AG04449 (cell line): ENCODE data around the gene GPC2.

Experiments
- CTCF ChIA-PET: fragments of 350-600 bp; formaldehyde crosslinking; extraction: SDS; loops from one replicate; lab custom pipeline; 2021; ENCODE audit warnings: antibody characterized with exemption; lab: Yijun Ruan, JAX
- POLR2A ChIA-PET: fragments of 400-600, 350-600 bp; formaldehyde crosslinking; extraction: SDS; loops from one replicate; lab custom pipeline; 2020; ENCODE audit warnings: antibody characterized with exemption, inconsistent platforms; lab: Yijun Ruan, JAX
- DNase-seq: peaks from one replicate; pipeline ENCODE4 v3.0.0-alpha.2; 2010; ENCODE audit warnings: low read depth, low spot score
- H3K4me3 ChIP-seq: 2 replicates; pipeline ENCODE4 v1.5.1; 2011; ENCODE audit warnings: low read depth, mild to moderate bottlenecking, control low read depth, low read length
- TF ChIP-seq, protein P1 (sequence below): IDR thresholded peaks from one replicate; pipeline ENCODE4 v1.5.1; 2011; ENCODE audit warnings: mild to moderate bottlenecking, moderate library complexity, low read length, control low read depth, inconsistent platforms; ENCODE audit not compliant: insufficient read depth; ENCODE audit errors: missing control alignments

Gene GPC2

DNA sequence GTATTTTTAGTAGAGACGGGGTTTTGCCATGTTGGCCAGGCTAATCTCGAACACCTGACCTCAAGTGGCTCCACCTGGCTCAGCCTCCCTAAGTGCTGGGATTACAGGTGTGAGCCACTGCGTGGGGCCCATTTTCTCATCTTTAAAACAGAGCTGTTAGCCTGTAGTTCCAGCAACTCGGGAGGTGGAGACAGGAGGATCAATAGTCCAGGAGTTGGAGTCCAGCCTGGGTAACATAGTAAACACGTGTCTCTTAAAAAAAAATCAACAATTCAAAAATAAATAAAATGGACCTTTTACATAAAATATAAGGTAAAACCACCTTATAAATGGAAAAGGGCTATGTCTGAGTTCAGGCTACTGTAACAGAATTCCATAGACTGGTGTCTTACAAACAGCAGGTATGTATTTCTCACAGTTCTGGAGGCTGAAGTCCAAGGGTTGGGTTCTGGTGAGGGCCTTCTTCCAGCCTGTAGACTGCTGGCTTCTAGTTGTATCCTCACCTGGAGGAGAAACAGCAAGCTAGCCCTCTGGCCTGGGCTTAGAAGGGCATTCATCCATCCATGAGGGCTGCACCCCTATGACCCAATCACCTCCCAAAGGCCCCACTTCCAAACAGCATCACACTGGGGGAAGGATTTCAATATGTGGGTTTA, 35.6 kb upstream of the GPC2 start:
- ChIA-PET CTCF (interaction anchor here (17.7 kb wide), 1 partner anchor 79 kb away, joined by 298 read pairs; no protein-coding TSS in a partner anchor), POLR2A (no interaction called here)
- no peak for DNase-seq
- no peak overlapping the region for H3K4me3 ChIP-seq
- TF ChIP-seq, protein P1, sequence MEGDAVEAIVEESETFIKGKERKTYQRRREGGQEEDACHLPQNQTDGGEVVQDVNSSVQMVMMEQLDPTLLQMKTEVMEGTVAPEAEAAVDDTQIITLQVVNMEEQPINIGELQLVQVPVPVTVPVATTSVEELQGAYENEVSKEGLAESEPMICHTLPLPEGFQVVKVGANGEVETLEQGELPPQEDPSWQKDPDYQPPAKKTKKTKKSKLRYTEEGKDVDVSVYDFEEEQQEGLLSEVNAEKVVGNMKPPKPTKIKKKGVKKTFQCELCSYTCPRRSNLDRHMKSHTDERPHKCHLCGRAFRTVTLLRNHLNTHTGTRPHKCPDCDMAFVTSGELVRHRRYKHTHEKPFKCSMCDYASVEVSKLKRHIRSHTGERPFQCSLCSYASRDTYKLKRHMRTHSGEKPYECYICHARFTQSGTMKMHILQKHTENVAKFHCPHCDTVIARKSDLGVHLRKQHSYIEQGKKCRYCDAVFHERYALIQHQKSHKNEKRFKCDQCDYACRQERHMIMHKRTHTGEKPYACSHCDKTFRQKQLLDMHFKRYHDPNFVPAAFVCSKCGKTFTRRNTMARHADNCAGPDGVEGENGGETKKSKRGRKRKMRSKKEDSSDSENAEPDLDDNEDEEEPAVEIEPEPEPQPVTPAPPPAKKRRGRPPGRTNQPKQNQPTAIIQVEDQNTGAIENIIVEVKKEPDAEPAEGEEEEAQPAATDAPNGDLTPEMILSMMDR = no peak

DNA sequence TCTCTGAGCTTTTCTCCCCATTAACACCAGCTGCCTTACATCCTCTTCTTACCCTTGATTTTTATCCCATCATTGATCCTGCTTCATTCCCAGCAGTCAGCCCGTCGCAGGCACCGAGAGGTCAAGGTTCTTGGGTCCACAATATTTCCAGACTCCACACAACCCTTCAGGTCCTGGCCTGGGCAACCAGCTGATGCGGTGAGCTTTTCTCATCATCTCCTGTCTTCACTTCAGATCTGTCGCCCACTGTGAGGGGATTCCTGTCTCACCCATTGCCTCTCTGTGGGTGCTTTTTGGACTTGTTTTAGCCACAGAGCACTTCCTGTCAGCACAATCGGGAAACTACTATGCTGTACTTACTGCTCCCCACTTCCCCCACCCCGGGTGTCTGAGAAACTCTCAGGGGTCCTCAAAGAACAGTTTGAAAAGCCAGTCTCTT, 34.2 kb upstream of the GPC2 start:
- POLR2A ChIA-PET = no interaction called here
- CTCF ChIA-PET = interaction anchor here (0.8 to 17.7 kb wide), 4 partner anchors 18 to 78 kb away, joined by 3 to 298 read pairs (median 4); no protein-coding TSS in a partner anchor
- DNase-seq = no peak

DNA sequence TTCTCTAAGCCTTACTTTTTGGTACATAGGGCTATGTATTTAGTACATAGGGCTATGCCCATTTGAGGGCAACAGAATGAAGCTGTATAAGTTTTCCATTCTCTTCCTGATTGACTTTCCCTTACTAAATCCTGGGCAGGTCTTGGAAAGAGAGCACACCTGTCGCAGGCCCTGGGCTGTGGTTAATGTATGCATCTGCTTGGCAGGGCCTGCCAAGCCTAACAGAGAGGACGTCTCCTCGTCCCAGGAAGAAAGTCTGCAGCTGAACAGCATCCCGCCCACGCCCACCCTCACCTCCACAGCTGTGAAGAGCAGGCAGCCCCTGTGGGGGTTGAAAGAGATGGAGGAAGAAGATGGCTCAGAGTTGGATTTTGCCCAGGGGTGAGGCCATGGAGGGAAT, 33.6 kb upstream of the GPC2 start:
- TF ChIP-seq, protein P1 = no peak
- DNase-seq = no peak
- ChIA-PET CTCF (interaction anchor here (1.3 to 17.7 kb wide), 3 partner anchors 21 to 77 kb away, joined by 3 to 298 read pairs (median 4); no protein-coding TSS in a partner anchor), POLR2A (no interaction called here)
- H3K4me3 ChIP-seq = no peak overlapping the region

More for the DNA sequence above, 34.2 kb upstream of the GPC2 start:
- no peak overlapping the region for H3K4me3 ChIP-seq
- TF ChIP-seq, protein P1 = no peak

DNA sequence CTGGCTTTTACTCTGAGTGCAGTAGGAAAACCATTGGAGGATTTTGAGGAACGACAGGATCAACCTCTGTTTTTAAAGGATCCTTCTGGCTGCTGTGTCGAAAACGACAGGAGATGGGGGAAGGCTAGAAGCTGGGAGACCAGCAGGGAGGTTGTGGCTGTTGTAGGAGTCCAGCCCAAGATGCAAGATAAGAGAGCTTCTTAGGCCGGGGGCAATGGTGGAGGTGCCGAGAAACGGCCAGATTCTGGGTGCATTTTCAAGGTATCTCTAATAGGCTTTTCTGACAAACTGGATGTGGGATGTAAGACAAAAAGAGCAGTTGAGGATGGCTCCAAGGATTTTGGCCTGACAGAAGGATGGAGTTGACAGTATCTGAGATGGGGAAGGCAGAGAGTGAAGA, 32.3 kb upstream of the GPC2 start:
- ChIA-PET CTCF (interaction anchor here (3.1 to 17.7 kb wide), 2 partner anchors 8 to 76 kb away, joined by 15 to 298 read pairs; no protein-coding TSS in a partner anchor), POLR2A (no interaction called here)
- DNase-seq = no peak
- H3K4me3 ChIP-seq = no peak overlapping the region
- TF ChIP-seq, protein P1 = no peak

DNA sequence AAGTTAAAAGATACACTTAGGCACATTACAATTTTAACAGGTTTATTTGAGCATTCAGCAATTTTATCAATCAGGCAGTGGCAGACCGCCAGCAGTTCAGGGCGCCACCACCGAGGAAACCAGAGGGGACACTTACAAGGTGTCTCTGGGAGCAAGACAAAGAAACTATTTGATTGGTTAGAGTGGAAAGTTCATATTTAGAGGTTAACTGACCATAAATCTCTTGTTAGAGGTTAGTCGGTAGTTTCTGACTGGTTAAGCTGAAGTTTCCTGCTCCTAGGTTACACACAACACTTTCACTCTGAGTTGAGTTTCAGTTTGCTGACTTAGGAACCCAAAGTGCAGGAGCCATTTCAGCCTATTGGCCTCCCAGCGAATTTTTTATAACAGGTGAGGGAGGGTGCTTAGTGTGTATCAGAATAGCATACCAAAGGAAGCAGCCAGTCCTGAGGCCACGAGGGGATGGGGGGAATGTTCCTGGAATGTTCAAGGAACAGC, 31.8 kb upstream of the GPC2 start:
- CTCF ChIA-PET = interaction anchor here (1.5 to 17.7 kb wide), 3 partner anchors 9 to 76 kb away, joined by 10 to 298 read pairs (median 15); no protein-coding TSS in a partner anchor
- POLR2A ChIA-PET = no interaction called here
- DNase-seq = no peak
- H3K4me3 ChIP-seq = no peak overlapping the region
- TF ChIP-seq, protein P1 = no peak

DNA sequence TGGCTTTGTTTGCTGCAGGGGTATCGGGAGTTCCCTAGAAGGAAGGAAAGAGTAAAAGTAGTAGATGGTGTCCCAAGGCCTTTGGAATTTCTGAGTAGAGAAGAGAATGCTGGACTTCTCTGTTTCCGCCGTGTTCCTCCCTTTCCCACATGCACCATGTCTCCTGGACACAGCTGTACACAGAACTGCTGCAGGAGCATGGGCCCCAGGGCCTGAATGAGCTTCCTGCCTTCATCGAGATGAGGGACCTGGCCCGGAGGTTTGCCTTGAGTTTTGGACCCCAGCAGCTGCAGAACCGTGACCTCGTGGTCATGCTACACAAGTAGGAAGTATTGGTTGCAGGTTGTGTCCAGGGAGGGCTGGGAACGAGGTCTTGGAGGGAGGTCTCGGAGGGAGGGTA, 27.3 kb upstream of the GPC2 start:
- no peak overlapping the region for H3K4me3 ChIP-seq
- no peak for DNase-seq
- POLR2A ChIA-PET = no interaction called here
- CTCF ChIA-PET = interaction anchor here (0.9 to 1.5 kb wide), 3 partner anchors 14 to 74 kb away, joined by 3 to 5 read pairs (median 4); no protein-coding TSS in a partner anchor
- TF ChIP-seq, protein P1 = no peak
